Type B pancreatic cell (in vitro differentiated cells): ENCODE data around the gene KRTAP6-2. TPM values are rescaled to one million over a fixed set of nuclear protein-coding genes. Genes with fewer than 3 reads are reported as not detected.

ENCODE experiments used
- DNase-seq: peaks from one replicate; pipeline ENCODE4 v3.0.0; 2021; ENCODE audit warnings: mixed read lengths; ENCODE audit not compliant: unreplicated experiment; ENCODE audit errors: extremely low spot score
- H3K27ac Mint-ChIP-seq: 2 replicates; pipeline ENCODE4 v1.8.0; 2021; ENCODE audit warnings: mild to moderate bottlenecking, mixed read lengths
- H3K27me3 Mint-ChIP-seq: 2 replicates; pipeline ENCODE4 v1.8.0; 2021; ENCODE audit warnings: mixed read lengths
- H3K36me3 Mint-ChIP-seq: 2 replicates; pipeline ENCODE4 v1.8.0; 2021; ENCODE audit warnings: mixed read lengths
- H3K4me1 Mint-ChIP-seq: one replicate; pipeline ENCODE4 v1.8.0; 2021; ENCODE audit warnings: mixed read lengths; ENCODE audit not compliant: unreplicated experiment
- H3K4me3 Mint-ChIP-seq: 2 replicates; pipeline ENCODE4 v1.8.0; 2021; ENCODE audit warnings: mild to moderate bottlenecking, mixed read lengths
- H3K9me3 Mint-ChIP-seq: 2 replicates; pipeline ENCODE4 v1.8.0; 2021; ENCODE audit warnings: mixed read lengths
- total RNA-seq: library from RNA; stranded (reverse); gene quantifications from 2 replicates; pipeline ENCODE4 v1.2.1, GENCODE V29; 2021; ENCODE audit warnings: low replicate concordance
- TF ChIP-seq, protein P1 (sequence below): fragments of 200-600 bp; sonication (generic); conservative IDR thresholded peaks from 2 replicates; pipeline ENCODE4 v1.5.0; 2021; ENCODE audit warnings: antibody characterized with exemption, mild to moderate bottlenecking

Gene KRTAP6-2
- total RNA-seq, 1 donor from 2014 or later, result not detected

DNA sequence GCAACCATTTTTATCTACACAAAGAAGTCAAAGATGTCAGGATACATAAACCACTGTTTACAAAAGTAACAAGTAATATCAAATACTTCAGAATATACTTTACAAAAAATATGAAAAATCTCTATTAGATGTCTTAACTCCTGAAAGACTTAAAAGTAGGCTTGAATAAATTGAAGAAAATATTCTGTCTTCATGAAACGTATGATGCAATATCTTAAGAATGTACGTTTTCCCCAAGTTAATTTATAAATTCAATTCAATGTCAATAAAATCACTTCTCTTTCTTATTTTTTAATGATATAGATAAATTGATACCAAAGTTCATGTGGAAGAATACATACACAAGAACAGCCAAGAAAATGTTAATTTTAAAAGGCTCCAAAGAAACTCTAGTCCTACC lies 43.6 kb downstream of the KRTAP6-2 start:
- DNase-seq, result no peak
- H3K27ac Mint-ChIP-seq, result no peak overlapping the region
- H3K4me1 Mint-ChIP-seq, result no peaks in the 10 kb centered on the region
- H3K27me3 Mint-ChIP-seq, result no peaks in the 10 kb centered on the region
- TF ChIP-seq, protein P1, sequence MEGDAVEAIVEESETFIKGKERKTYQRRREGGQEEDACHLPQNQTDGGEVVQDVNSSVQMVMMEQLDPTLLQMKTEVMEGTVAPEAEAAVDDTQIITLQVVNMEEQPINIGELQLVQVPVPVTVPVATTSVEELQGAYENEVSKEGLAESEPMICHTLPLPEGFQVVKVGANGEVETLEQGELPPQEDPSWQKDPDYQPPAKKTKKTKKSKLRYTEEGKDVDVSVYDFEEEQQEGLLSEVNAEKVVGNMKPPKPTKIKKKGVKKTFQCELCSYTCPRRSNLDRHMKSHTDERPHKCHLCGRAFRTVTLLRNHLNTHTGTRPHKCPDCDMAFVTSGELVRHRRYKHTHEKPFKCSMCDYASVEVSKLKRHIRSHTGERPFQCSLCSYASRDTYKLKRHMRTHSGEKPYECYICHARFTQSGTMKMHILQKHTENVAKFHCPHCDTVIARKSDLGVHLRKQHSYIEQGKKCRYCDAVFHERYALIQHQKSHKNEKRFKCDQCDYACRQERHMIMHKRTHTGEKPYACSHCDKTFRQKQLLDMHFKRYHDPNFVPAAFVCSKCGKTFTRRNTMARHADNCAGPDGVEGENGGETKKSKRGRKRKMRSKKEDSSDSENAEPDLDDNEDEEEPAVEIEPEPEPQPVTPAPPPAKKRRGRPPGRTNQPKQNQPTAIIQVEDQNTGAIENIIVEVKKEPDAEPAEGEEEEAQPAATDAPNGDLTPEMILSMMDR, result no peak
- H3K9me3 Mint-ChIP-seq, result no peaks in the 10 kb centered on the region
- no peak overlapping the region for H3K4me3 Mint-ChIP-seq
- no peaks in the 10 kb centered on the region for H3K36me3 Mint-ChIP-seq

GRCh38 chr21:30552782-30553181 lies 45.9 kb downstream of the KRTAP6-2 start:
- H3K9me3 Mint-ChIP-seq, result no peaks in the 10 kb centered on the region
- no peaks in the 10 kb centered on the region for H3K36me3 Mint-ChIP-seq
- DNase-seq, result no peak
- no peaks in the 10 kb centered on the region for H3K4me1 Mint-ChIP-seq
- TF ChIP-seq, protein P1, result no peak
- no peak overlapping the region for H3K27ac Mint-ChIP-seq
- no peaks in the 10 kb centered on the region for H3K27me3 Mint-ChIP-seq
- H3K4me3 Mint-ChIP-seq, result no peak overlapping the region

Other genes starting within 250 kb of the KRTAP6-2 start
- not detected in 2 replicates for gene KRTAP13-2, start 226.6 kb downstream of the KRTAP6-2 start, total RNA-seq
- gene KRTAP13-1, start 202.9 kb downstream of the KRTAP6-2 start, total RNA-seq, result not detected in 2 replicates
- gene KRTAP13-3, start 173.0 kb downstream of the KRTAP6-2 start, total RNA-seq, result not detected in 2 replicates
- not detected in 2 replicates for gene KRTAP13-4, start 168.7 kb downstream of the KRTAP6-2 start, total RNA-seq
- not detected in 2 replicates for gene KRTAP15-1, start 158.6 kb downstream of the KRTAP6-2 start, total RNA-seq
- gene KRTAP19-1, start 118.5 kb downstream of the KRTAP6-2 start, total RNA-seq, result 1.0 and 1.1 TPM in 2 replicates
- gene KRTAP19-2, start 111.5 kb downstream of the KRTAP6-2 start, total RNA-seq, result not detected in 2 replicates
- gene KRTAP19-3, start 106.9 kb downstream of the KRTAP6-2 start, total RNA-seq, result not detected in 2 replicates
- gene KRTAP19-4, start 101.7 kb downstream of the KRTAP6-2 start, total RNA-seq, result not detected in 2 replicates
- gene KRTAP19-5, start 96.8 kb downstream of the KRTAP6-2 start, total RNA-seq, result not detected in 2 replicates
- not detected in 2 replicates for gene KRTAP19-6, start 57.0 kb downstream of the KRTAP6-2 start, total RNA-seq
- not detected in 2 replicates for gene KRTAP19-7, start 37.6 kb downstream of the KRTAP6-2 start, total RNA-seq
- not detected in 2 replicates for gene KRTAP22-2, start 8.5 kb downstream of the KRTAP6-2 start, total RNA-seq
- not detected in 2 replicates for gene KRTAP6-3, start 6.5 kb downstream of the KRTAP6-2 start, total RNA-seq
- gene KRTAP22-1, start 2.2 kb upstream of the KRTAP6-2 start, total RNA-seq, result not detected in 2 replicates
- not detected in 2 replicates for gene KRTAP6-1, start 15.0 kb upstream of the KRTAP6-2 start, total RNA-seq
- gene KRTAP20-1, start 17.5 kb upstream of the KRTAP6-2 start, total RNA-seq, result not detected in 2 replicates
- not detected in 2 replicates for gene KRTAP20-4, start 21.7 kb upstream of the KRTAP6-2 start, total RNA-seq
- gene KRTAP20-2, start 36.3 kb upstream of the KRTAP6-2 start, total RNA-seq, result not detected in 2 replicates
- gene KRTAP20-3, start 44.0 kb upstream of the KRTAP6-2 start, total RNA-seq, result not detected in 2 replicates
- not detected in 2 replicates for gene KRTAP21-3, start 119.9 kb upstream of the KRTAP6-2 start, total RNA-seq
- not detected in 2 replicates for gene KRTAP21-2, start 148.4 kb upstream of the KRTAP6-2 start, total RNA-seq
- not detected in 2 replicates for gene KRTAP21-1, start 156.5 kb upstream of the KRTAP6-2 start, total RNA-seq
- gene KRTAP8-1, start 214.4 kb upstream of the KRTAP6-2 start, total RNA-seq, result not detected in 2 replicates
- not detected in 2 replicates for gene KRTAP7-1, start 230.9 kb upstream of the KRTAP6-2 start, total RNA-seq